Fibroblast of villous mesenchyme (primary cell): ENCODE results near the gene FSD2. TPM values are rescaled to one million over a fixed set of nuclear protein-coding genes. Genes with fewer than 3 reads are reported as not detected.
"Not testable (repeated sequence)": the region's sequence is repeated elsewhere in the genome, so short reads cannot be mapped to it uniquely, and the experiment has no call there.

Source experiments
- DNase-seq: peaks from one replicate; pipeline ENCODE4 v3.0.0-alpha.2; 2010; ENCODE audit warnings: low read depth
- H3K4me3 ChIP-seq: 2 replicates; pipeline ENCODE4 v1.5.1; 2011; ENCODE audit warnings: low read depth, mild to moderate bottlenecking, low read length
- CTCF ChIP-seq: IDR thresholded peaks from 2 replicates; pipeline ENCODE4 v1.5.1; 2012; ENCODE audit warnings: low read depth, mild to moderate bottlenecking, low read length; ENCODE audit not compliant: insufficient read depth
- total RNA-seq: library from RNA; depleted of rRNA; stranded (reverse); fragments of >200 nt; gene quantifications from 2 replicates; pipeline ENCODE4 v1.2.3, GENCODE V29; 2012

The FSD2 gene
- total RNA-seq, 1 donor = not detected

- no peak for DNase-seq
- no peak for TF ChIP-seq CTCF
Observed at GRCh38 chr15:82831894-82832600, 26.2 kb upstream of the FSD2 start.

GRCh38 chr15:82830427-82831173, 24.7 kb upstream of the FSD2 start:
- no peak overlapping the region for H3K4me3 ChIP-seq
- no peak for TF ChIP-seq CTCF
- no peak for DNase-seq

More at GRCh38 chr15:82831894-82832600, 26.2 kb upstream of the FSD2 start:
- no peak overlapping the region for H3K4me3 ChIP-seq

GRCh38 chr15:82829234-82829633, 23.4 kb upstream of the FSD2 start:
- TF ChIP-seq CTCF = no peak
- DNase-seq = no peak

GRCh38 chr15:82828075-82828474, 22.2 kb upstream of the FSD2 start:
- no peak overlapping the region for H3K4me3 ChIP-seq
- DNase-seq = no peak

More at GRCh38 chr15:82829234-82829633, 23.4 kb upstream of the FSD2 start:
- no peak overlapping the region for H3K4me3 ChIP-seq

GRCh38 chr15:82823049-82823448, 17.2 kb upstream of the FSD2 start:
- no peak for TF ChIP-seq CTCF
- no peak for DNase-seq
- H3K4me3 ChIP-seq = no peak overlapping the region

More at GRCh38 chr15:82828075-82828474, 22.2 kb upstream of the FSD2 start:
- TF ChIP-seq CTCF = no peak

- not testable (repeated sequence) for H3K4me3 ChIP-seq, DNase-seq
Observed at GRCh38 chr15:82821851-82822250, 16.0 kb upstream of the FSD2 start.

GRCh38 chr15:82821396-82821795, 15.5 kb upstream of the FSD2 start:
- DNase-seq, H3K4me3 ChIP-seq: not testable (repeated sequence)
